Endothelial cell of hepatic sinusoid (primary cell): ENCODE results near the gene UNC5C.
"Not testable (repeated sequence)": the region's sequence is repeated elsewhere in the genome, so short reads cannot be mapped to it uniquely, and the experiment has no call there.

ENCODE experiments used
- in situ Hi-C: cut with HindIII; loops from 2 replicates; pipeline ENCODE4 v1.10.0; 2017; ENCODE audit warnings: low sequenced_read_pairs

The UNC5C gene

DNA sequence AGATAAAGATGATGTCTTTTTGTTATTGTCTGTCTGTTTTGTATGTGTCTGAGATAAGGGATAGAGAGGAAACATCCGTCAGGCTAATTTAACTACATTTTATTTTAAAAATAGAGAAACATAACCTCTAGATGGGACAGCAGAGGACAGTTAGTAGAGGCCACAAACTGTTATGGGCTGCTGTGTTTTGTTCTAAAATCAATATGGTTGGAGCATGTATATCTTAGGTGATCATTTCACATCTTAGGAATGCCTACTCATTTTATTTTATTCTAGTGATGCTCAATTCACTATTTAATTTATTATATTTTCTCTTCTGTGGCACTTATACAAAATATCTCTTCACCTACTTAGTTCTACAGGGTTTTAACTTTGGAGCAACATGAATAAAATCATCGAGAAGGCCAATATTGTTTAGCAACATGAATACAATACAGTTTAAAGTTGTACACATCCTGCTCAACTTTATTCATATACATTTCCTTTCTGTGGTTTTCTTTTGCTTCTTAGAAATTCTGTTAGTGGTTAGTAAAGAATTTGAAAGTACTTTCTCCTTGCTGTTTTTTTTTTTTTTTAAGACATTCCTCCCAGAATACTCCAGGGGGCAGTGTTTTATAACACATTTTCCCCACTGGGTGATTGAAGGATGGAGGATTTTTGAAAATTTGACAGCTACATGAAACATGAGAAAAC lies 392.9 kb downstream of the UNC5C start:
- in situ Hi-C loops: no loop called here

DNA sequence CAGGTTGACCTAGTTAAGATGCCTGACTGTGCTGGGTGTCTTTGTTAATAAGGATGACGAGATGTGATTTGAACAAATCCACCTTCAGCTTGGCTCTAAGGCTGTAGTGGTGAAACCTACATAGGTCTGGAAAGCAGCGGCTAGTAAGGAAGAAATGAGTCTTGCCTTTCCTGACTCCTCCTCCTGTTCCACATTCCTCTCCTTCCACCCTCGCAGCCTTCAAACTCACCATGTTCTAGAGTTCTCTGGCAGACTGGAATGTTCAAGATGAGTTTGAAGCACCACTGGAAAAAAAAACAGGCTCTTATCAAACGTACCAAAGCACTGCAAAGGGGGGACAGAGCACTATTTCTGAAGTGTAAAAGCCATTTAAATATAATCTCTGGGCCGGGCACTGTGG lies 395.6 kb downstream of the UNC5C start:
- in situ Hi-C loops: no loop called here

DNA sequence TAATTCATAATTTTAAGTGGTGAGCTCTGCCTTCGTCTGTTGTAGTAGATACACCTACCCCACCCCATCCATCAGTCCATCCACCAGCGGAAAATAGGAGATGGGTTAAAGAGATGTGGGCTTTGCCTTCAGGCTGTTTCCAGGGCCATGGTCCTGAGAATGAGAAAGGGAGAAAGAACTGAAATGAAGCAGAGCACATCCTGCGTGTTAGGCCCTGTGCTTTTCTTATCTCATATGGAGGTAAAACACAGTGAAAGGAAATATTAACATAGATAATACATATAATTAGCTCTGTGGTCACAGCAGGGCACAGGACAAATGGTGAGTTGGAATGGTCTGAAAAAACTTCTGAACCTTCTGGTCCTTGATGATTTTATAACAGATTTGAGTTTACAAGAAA lies 397.5 kb downstream of the UNC5C start:
- in situ Hi-C loops: no loop called here

DNA sequence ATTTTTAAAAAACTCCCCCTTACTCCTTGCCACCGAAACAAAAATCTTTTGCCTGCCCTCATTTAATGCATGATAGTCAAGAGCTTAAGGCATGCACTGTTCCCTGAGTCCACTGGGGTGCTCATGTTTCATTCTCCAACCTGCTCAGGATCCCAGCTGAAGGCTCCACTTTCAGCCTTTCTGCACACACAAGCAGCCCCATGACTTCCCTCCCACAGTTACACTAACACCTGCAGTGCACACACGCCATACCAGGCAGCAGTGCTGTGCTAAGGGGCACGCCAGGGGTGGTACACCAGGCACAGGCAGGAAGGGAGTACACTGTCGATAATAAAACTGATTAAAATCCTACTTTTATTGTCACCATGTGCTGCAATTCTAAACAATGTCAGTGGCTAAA lies 405.8 kb downstream of the UNC5C start:
- in situ Hi-C loops: loop anchor here (10.0 kb wide), 1 partner anchor 62 kb away; no protein-coding TSS in a partner anchor

DNA sequence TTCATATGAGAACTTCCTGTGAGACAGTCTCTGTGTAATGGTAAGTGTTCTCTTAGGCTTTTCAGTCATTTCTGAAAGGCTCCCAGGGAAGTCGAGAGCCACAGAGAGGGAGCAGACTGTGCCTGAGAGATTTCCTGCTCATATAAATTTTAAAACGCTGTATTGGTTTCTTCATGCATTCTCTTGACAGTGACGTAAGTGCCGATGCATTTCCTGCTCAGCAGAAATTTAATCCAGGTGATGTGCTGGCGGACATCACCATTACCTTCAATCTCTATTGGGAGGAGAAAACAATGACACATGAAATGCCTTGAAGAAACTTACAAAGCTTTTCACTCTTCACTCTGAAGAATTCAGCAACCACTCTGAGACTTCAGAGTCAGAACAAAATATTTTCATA lies 407.4 kb downstream of the UNC5C start:
- in situ Hi-C loops: loop anchor here (10.0 kb wide), 1 partner anchor 63 kb away; no protein-coding TSS in a partner anchor

DNA sequence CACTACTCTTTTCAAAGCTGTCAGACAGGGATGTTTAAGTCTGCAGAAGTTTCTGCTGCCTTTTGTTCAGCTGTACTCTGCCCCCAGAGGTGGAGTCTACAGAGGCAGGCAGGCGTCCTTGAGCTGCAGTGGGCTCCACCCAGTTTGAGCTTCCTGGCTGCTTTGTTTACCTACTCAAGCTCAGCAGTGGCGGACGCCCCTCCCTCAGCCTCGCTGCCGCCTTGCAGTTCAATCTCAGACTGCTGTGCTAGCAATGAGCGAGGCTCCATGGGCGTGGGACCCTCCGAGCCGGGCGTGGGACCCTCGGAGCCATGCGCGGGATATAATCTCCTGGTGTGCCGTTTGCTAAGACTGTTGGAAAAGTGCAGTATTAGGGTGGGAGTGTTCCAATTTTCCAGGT lies 409.3 kb downstream of the UNC5C start:
- in situ Hi-C loops: not testable (repeated sequence)

DNA sequence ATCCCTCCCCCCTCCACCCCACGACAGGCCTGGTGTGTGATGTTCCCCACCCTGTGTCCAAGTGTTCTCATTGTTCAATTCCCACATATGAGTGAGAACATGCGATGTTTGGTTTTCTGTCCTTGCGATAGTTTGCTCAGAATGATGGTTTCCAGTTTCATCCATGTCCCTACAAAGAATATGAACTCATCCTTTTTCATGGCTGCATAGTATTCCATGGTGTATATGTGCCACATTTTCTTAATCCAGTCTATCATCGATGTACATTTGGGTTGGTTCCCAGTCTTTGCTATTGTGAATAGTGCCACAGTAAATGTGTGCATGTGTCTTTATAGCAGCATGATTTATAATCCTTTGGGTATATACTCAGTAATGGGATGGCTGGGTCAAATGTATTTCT lies 414.8 kb downstream of the UNC5C start:
- in situ Hi-C loops: not testable (repeated sequence)

DNA sequence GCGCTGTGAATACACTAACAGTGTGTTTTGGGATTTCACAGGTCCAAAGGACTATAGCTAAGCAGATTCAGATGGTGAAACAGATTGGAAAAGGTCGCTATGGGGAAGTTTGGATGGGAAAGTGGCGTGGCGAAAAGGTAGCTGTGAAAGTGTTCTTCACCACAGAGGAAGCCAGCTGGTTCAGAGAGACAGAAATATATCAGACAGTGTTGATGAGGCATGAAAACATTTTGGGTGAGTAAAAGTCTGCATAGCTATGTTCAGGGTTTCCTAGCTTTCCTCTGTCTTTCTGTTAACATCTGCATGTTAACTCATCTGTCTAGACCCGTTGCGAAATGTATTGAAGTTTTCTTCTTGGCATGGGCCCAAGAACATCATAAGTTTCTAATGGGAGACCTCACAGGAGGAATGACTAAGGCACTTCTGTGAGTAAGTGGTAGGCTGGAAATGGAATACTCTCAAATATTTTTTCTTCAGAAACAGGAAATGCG lies 418.9 kb downstream of the UNC5C start:
- in situ Hi-C loops: no loop called here

DNA sequence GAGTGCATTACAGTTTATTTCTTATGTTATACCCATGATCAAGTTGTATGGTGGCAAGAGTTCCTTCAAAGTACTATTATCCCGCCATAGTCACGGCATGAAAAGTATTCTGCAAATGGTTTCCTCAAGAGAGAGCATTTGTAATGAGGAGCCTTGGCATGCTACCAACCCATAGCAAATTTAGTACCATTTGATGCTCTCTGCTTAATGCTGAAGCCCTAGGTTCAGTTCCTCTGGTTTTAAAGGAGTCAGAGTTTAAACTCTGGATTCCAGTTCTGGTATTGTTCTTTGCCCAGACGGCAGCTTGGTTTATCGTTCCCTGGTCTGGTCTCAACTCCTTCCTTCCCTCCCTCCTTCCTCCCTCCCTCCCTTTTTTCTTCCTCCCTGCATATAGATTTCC lies 419.7 kb downstream of the UNC5C start:
- in situ Hi-C loops: no loop called here

DNA sequence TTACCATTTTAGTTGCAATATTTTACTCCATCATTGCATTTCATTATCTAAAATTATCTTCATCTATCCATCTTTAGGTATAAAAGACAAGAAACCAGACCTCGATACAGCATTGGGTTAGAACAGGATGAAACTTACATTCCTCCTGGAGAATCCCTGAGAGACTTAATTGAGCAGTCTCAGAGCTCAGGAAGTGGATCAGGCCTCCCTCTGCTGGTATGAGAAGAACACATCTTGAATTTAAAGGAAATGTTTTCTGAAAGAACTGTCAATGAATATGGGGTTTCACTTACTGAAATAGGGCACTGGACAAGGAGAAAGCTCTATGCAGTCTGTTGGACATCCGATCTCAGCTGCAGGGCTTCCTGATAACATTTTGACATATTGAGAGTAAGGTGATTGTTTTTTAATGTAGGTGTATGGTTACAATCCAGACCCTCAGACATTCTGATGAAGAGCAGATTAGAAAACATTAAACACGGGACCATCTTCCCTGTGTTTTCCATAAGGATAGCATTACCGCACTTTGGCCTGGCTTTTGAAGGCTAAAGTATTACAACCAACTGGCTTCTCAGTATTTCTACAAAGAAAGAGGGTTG lies 423.8 kb downstream of the UNC5C start:
- in situ Hi-C loops: no loop called here

DNA sequence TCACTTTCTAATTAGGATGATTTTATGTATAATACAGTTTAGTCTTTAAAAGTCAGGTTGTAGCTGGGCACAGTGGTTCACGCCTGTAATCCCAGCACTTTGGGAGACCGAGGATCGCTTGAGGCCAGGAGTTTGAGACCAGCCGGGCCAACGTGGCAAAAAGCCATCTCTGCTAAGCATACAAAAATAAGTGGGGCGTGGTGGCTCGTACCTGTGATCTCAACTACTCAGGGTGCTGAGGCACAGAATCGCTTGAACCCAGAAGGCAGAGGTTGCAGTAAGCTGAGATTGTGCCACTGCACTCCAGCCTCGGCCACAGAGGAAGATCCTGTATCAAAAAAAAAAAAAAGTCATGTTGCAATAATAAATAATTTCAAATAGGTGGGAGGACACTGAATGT lies 426.8 kb downstream of the UNC5C start:
- in situ Hi-C loops: no loop called here

DNA sequence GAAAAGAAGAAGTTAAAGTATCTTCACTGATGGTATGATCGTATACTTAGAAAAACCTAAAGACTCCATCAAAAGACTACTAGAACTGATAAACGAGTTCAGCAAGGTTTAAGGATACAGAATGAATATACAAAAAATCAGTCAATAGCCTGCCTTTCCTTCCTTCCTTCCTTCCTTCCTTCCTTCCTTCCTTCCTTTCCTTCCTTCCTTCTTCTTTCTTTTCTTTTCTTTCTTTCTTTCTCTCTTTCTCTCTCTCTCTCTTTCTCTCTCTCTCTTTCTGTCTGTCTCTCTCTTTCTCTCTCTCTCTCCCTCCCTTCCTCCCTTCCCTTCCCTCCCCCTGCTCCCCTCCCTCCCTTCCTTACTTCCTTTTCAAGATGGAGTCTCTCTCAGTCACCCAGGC lies 428.3 kb downstream of the UNC5C start:
- in situ Hi-C loops: no loop called here

DNA sequence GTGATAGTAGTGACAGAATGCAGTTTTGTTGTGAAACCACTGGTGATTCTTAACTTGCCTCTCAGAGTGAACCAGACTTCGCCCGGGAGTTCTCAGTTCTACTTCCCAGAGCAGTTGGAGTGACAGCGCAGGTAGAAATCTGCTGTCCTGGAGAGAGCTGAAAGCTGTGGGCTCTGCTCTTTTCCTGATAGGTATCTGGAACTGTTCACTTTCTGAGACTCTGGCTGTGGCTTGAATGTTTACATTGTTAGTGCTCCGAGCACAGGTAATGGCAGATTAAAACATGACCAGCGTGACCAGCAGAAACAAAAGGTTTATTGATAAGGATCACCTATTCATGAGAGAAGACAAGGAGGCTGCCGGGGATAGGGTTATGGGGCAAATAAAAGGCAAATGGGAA lies 430.3 kb downstream of the UNC5C start:
- in situ Hi-C loops: no loop called here

DNA sequence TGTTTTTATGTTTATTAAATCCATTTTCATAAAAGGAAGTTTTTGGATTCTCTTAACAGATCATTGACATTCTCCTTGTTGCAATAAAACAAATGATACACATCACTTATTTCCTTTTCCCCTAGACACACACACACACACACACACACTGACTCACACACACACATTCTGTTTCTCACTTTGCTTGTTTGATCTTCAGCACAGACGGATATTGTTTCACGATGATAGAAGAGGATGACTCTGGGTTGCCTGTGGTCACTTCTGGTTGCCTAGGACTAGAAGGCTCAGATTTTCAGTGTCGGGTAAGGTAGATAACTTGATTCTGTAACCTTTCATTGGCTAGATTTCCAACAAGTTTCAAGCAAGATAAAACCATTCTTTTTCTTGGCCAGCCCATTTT lies 434.3 kb downstream of the UNC5C start:
- in situ Hi-C loops: no loop called here
